UCSD-AML1 (cell line): ENCODE results near the gene ACER2.
A peak's percentile ranks its signal among the peaks of the same experiment; 100 is the strongest.
"Not testable (repeated sequence)": the region's sequence is repeated elsewhere in the genome, so short reads cannot be mapped to it uniquely, and the experiment has no call there.

ENCODE experiments used
- DNase-seq: peaks from one replicate; lab custom pipeline; 2025; ENCODE audit not compliant: unreplicated experiment; lab: John Stamatoyannopoulos, UW

Gene ACER2

GRCh38 chr9:19408693-19409400 lies at the start of gene ACER2:
TSS of gene ACER2 (plus strand) at chr9:19409009. CDS start at chr9:19409085, 76 bp downstream.
- DNase-seq = peak; percentile 92

DNA sequence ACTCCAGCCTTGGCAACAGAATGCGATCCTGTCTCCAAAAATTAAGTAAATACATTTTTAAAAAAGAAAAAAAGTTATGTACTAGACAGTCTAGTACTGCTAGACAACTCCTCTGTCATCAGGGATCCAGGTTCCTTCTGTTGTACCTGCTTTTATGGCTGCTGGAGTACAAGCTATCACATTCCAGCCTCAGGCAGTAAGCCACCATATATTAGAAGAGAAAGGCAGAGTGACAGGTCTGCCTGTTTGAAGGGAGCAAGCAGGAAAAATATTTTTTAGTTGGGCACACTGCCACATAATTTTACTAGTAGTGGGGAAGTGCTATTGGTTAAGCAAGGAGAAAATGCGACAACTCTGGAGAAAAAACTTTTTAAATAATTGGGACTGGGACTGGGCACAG lies 39.7 kb upstream of the ACER2 start:
- DNase-seq = no peak

DNA sequence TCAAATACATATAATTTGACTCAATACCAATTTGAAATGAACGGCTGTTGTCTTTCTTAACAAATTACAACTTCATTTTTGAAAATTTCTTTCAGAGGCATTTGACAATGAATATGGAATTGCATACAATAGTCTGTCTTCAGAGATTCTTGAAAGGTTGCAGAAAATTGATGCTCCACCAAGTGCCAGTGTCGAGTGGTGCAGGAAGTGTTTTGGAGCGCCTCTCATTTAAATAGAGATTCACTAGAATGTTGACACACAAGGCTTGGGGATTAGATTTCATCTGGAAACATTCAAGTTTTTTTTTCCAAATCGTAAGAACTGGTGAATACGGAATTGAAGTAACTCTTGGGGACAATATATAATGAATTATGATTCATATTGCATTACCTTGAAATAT lies 36.9 kb upstream of the ACER2 start:
- DNase-seq = no peak

DNA sequence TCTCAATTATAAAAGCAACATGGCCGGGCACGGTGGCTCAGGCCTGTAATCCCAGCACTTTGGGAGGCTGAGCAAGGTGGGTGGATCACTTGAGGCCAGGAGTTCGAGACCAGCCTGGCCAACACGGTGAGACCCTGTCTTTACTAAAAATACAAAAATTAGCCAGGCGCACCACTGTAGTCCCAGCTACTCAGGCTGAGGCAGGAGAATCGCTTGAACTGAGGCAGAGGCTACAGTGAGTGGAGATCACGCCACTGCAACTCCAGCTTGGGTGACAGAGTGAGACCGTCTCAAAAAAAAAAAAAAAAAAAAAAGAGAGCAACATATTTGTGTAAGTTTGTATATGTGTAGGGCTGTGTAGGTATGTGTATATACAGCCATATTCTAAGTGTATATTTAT lies 36.2 kb upstream of the ACER2 start:
- DNase-seq = no peak

- DNase-seq = no peak
Observed at GRCh38 chr9:19373527-19373926, 35.3 kb upstream of the ACER2 start.

- no peak for DNase-seq
Observed at GRCh38 chr9:19375538-19375937, 33.3 kb upstream of the ACER2 start.

DNA sequence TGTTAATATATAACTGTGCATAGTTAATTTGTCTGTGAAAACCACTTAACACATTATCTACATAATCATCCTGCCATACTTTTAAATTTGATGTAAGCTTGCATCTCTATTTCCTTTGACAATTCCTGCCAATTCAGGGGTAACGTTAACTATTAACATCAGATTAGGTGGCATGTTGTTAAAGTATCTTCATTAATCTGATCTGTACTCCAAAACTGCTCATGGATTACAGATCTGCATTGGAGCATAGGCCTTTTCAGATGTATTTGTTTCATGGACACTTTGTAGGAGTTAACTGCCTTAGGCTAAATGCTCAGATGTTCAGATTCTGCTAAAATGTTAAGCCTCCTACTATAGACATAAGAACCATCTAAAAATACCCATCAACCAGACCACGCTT lies 31.9 kb upstream of the ACER2 start:
- no peak for DNase-seq

DNA sequence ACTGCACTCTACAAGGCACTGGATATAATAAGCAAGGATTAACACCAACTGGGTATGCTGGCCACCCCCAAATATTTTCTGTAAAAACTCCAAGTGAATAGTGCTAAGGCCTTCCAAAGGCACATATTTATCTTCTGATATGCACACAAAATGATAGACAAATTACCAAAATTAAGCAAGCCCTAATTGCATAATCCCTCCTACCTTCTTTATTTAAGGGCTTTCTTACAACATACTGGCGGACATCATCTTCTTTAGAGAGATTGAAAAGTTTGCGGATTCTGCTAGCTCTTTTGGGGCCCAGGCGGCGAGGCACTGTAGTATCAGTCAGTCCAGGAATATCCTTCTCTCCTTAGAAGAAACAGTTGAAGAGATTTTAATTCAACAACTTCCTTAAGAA lies 30.6 kb upstream of the ACER2 start:
- DNase-seq = no peak

GRCh38 chr9:19378647-19379046 lies 30.2 kb upstream of the ACER2 start:
- DNase-seq = no peak

DNA sequence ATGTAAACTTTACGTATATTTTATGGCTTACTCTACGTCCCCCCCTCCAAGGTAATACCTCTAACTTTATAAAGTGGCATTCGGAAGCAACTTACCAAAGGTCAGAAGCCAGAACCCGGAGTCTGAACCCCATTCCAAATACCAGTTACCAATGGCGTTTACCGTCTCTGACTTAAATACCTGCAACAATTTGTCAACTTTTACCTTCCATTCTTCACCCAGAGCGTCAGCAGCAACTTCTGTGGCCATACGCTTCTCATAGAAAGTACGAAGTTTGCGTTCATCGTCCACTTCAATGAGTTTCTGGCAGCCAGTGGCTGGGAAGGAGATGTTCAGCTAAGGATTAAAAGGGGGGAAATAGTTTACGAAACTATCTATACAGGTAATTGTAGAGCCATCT lies 29.5 kb upstream of the ACER2 start:
- no peak for DNase-seq

DNA sequence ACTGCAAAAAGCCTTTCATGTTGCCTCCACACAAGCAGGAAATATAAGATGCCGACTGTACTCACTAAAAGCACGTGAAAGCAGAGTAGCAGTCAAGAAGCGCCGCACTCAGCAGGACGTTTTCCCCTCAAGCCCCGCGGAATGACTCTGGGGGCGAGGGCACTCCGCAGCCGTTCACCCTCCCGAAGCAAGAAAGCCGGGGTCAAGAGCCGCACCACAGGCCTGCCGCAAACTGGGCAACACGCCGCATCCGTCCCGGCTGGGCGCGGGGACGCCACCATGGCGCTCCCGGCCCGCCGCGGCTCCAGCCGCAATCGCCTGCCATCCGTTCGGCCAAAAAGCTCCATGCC lies 29.1 kb upstream of the ACER2 start:
- DNase-seq = no peak

DNA sequence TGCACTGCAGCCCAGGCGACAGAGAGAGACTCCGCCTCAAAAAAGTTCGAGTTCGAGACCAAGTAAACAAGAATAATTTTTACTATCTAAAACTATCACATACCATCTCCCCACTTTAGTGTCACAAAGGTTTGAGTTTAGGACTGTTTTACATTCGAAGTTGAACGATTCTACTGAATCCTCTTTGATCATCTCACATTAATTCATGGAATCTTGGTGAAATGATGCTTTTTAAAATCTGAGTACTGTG lies 28.1 kb upstream of the ACER2 start:
- DNase-seq = no peak

GRCh38 chr9:19381656-19382055 lies 27.2 kb upstream of the ACER2 start:
- DNase-seq = no peak

DNA sequence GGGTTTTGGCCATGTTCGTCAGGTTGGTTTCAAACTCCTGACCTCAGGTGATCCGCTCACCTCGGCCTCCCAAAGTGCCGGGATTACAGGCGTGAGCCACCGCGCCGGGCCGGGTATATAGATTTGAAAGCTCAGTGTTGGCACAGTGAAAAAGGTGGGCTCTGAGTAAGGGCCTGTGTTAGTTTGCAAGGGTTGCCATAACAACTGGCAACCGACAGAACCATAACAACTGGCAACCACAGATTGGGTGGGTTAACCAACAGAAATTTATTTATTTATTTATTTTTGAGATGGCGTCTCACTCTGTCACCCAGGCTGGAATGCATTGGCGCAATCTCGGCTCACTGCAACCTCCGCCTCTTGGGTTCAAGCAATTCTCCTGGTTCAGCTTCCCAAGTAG lies 23.6 kb upstream of the ACER2 start:
- DNase-seq = not testable (repeated sequence)

DNA sequence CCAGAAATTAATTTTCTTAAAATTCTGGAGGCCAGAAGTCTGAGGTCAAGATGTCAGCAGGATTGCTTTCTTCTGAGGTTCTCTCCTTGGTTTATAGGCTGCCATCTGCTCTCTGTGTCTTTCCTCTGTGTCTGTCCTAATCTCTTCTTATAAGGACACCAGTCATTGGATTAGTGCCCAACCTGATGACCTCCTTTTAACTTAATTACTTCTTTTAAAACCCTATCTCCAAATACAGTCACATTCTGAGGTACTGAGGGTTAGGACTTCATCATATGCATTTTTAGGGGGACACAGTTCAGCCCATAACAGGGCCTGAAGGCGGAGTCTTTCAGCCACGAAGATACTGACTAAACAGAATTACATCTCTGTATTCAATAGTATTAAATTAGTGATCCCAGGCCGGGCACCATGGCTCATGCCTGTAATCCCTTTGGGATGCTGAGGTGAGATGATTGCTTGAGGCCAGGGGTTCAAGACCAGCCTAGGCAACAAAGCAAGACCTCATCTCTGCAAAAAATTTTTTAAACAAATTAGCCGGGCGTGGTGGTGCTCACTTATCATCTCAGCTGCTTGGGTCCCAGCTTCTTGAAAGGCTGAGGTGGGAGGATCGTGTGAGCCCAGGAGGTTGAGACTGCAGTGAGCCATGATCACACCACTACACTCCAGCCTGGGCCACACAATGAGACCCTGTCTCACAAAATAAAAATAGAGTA lies 22.9 kb upstream of the ACER2 start:
- DNase-seq = no peak

GRCh38 chr9:19386502-19387044 lies 22.2 kb upstream of the ACER2 start:
- no peak for DNase-seq

DNA sequence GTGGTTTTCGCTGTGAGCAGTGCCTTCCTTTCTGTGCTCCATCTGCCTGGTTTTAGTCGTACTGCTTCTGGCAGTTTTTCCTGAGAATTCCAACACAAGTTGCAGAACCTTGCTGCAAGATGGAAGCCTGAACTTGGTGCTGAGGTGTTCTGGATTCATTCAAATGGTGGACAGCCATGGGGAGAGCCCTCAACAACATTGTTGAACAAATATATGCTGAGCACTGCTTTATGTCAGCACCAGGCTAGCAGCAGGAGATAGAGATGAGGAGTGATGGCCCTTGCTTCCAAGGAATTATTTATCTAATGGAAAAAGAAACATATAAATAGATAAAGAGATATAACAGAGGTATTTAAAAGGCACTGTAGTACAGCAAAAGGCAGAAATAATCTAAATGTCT lies 21.5 kb upstream of the ACER2 start:
- no peak for DNase-seq

GRCh38 chr9:19389539-19389938 lies 19.3 kb upstream of the ACER2 start:
- DNase-seq = not testable (repeated sequence)

DNA sequence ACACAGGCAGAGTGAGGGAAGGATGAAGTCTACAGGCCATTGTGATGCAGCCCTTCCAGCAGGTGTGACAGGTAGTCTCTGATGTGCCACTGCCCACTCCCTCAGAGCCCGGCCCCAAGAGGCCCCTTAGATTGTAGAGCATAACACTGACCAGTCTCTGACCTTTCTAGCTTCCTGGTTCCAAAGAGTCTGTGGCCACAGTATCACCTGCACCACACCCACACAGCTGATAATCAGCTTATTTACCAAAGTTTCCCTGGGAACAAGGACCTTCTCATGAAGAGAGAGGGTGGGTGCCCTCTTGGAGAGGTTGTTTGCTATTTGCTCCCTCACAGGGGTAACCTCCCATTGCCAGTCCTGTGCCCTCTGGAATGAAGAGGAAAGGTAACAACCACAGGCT lies 11.0 kb upstream of the ACER2 start:
- no peak for DNase-seq

DNA sequence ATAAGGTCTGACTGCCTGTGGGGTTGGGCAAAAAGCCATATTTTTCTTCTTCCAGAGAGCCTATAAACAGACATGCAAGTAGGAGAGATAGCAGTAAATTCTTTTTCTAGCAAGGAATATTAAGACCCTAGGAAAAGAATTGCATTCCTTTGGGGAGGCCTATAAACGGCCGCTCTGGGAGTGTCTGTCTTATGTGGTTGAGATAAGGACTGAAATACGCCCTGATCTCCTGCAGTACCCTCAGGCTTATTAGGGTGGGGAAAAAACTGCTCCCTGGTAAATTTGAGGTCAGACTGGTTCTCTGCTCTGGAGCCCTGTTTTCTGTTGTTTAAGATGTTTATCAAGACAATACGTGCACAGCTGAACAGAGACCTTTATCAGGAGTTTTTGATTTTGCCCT lies 5.6 kb upstream of the ACER2 start:
- not testable (repeated sequence) for DNase-seq

GRCh38 chr9:19404283-19405075 lies 4.3 kb upstream of the ACER2 start:
- DNase-seq = no peak

DNA sequence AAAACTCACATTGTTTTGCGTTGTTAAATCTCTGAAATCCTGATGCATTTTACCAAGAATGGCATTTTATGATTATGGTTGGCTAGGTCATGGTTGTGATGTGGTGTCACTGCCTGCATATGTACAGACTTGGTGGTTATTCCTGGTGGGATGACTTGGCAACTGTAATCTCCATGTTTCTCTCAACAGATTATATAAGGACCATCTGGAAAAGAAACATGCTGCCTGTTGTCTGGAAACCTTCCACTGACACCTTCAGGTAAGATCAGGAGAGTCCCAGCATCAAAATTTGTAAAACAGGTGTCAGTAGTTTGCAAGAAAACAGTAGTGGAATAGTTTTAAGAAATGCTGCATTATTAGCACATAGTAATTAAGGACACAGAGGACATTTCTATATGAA lies 3.0 kb upstream of the ACER2 start:
- DNase-seq = no peak
